HEK293T (cell line): ENCODE measurements around the gene HIC1.

ENCODE experiments used
- CTCF ChIA-PET: fragments of 350-600 bp; formaldehyde crosslinking; extraction: SDS; loops from one replicate; lab custom pipeline; 2021; ENCODE audit warnings: antibody characterized with exemption, inconsistent platforms; lab: Yijun Ruan, JAX
- POLR2A ChIA-PET: fragments of 350-600 bp; formaldehyde crosslinking; extraction: SDS; loops from one replicate; lab custom pipeline; 2020; ENCODE audit warnings: antibody characterized with exemption, inconsistent platforms; lab: Yijun Ruan, JAX
- DNase-seq: peaks from one replicate; pipeline ENCODE4 v3.0.0; 2012; ENCODE audit warnings: mixed read lengths; ENCODE audit errors: extremely low spot score
- ARNT ChIP-seq: fragments of 450-650 bp; IDR thresholded peaks from 2 replicates; pipeline ENCODE4 v1.6.1; 2017; ENCODE audit warnings: mild to moderate bottlenecking
- BHLHE40 ChIP-seq: fragments of 450-650 bp; IDR thresholded peaks from 2 replicates; pipeline ENCODE4 v1.6.1; 2016; ENCODE audit warnings: mild to moderate bottlenecking, moderate library complexity, borderline replicate concordance
- CTBP1 ChIP-seq: fragments of 450-650 bp; IDR thresholded peaks from 2 replicates; pipeline ENCODE4 v1.6.1; 2016; ENCODE audit warnings: borderline replicate concordance
- ELF4 ChIP-seq: fragments of 450-650 bp; IDR thresholded peaks from 2 replicates; pipeline ENCODE4 v1.6.1; 2017; ENCODE audit warnings: antibody characterized with exemption
- FOXA1 ChIP-seq: fragments of 450-650 bp; IDR thresholded peaks from 2 replicates; pipeline ENCODE4 v1.6.1; 2016; ENCODE audit warnings: mild to moderate bottlenecking
- FOXK2 ChIP-seq: fragments of 450-650 bp; IDR thresholded peaks from 2 replicates; pipeline ENCODE4 v1.6.1; 2016; ENCODE audit warnings: mild to moderate bottlenecking
- FOXM1 ChIP-seq: fragments of 450-650 bp; IDR thresholded peaks from 2 replicates; pipeline ENCODE4 v1.6.1; 2017; ENCODE audit warnings: mild to moderate bottlenecking, borderline replicate concordance
- HDGF ChIP-seq: fragments of 450-650 bp; IDR thresholded peaks from 2 replicates; pipeline ENCODE4 v1.6.1; 2017; ENCODE audit warnings: antibody characterized with exemption, borderline replicate concordance
- L3MBTL2 ChIP-seq: fragments of 450-650 bp; conservative IDR thresholded peaks from 2 replicates; pipeline ENCODE4 v1.6.1; 2016; ENCODE audit warnings: mild to moderate bottlenecking
- LEF1 ChIP-seq: fragments of 450-650 bp; IDR thresholded peaks from 2 replicates; pipeline ENCODE4 v1.6.1; 2017; ENCODE audit warnings: mild to moderate bottlenecking, borderline replicate concordance
- NFRKB ChIP-seq: fragments of 450-650 bp; IDR thresholded peaks from 2 replicates; pipeline ENCODE4 v1.6.1; 2016; ENCODE audit warnings: mild to moderate bottlenecking, moderate library complexity
- PKNOX1 ChIP-seq: fragments of 450-650 bp; IDR thresholded peaks from 2 replicates; pipeline ENCODE4 v1.6.1; 2016
- SP1 ChIP-seq: fragments of 450-650 bp; IDR thresholded peaks from 2 replicates; pipeline ENCODE4 v1.6.1; 2017
- SUZ12 ChIP-seq: fragments of 450-650 bp; IDR thresholded peaks from 2 replicates; pipeline ENCODE4 v1.6.1; 2016; ENCODE audit warnings: mild to moderate bottlenecking
- TARDBP ChIP-seq: fragments of 450-650 bp; IDR thresholded peaks from 2 replicates; pipeline ENCODE4 v1.6.1; 2016
- ZNF384 ChIP-seq: fragments of 450-650 bp; IDR thresholded peaks from 2 replicates; pipeline ENCODE4 v1.6.1; 2016

Gene HIC1

GRCh38 chr17:2034806-2035540 is 19.9 kb upstream of the HIC1 start:
- TF ChIP-seq NFRKB (no peak), FOXK2 (no peak), TARDBP (no peak), HDGF (no peak), FOXM1 (no peak), BHLHE40 (no peak), ARNT (no peak), ELF4 (no peak), L3MBTL2 (no peak), CTBP1 (no peak), SP1 (no peak)
- POLR2A ChIA-PET = interaction anchor here (1.0 kb wide), 1 partner anchor 116 kb away, joined by 3 read pairs; no protein-coding TSS in a partner anchor
- CTCF ChIA-PET = no interaction called here
- no peak for DNase-seq

GRCh38 chr17:2035541-2036488 is 19.1 kb upstream of the HIC1 start:
- DNase-seq = no peak
- no peak for TF ChIP-seq PKNOX1
- TF ChIP-seq L3MBTL2 = no peak
- TF ChIP-seq FOXK2 = no peak
- no peak for TF ChIP-seq SUZ12
- no peak for TF ChIP-seq TARDBP
- no peak for TF ChIP-seq SP1
- TF ChIP-seq HDGF = no peak
- no peak for TF ChIP-seq FOXA1
- no peak for TF ChIP-seq CTBP1
- no peak for TF ChIP-seq ELF4
- POLR2A ChIA-PET = interaction anchor here (1.0 kb wide), 1 partner anchor 116 kb away, joined by 3 read pairs; no protein-coding TSS in a partner anchor
- CTCF ChIA-PET = no interaction called here

GRCh38 chr17:2037155-2037554 is 17.7 kb upstream of the HIC1 start:
- no peak for DNase-seq
- TF ChIP-seq ELF4 = no peak
- no peak for TF ChIP-seq PKNOX1
- no peak for TF ChIP-seq NFRKB
- ChIA-PET CTCF (interaction anchor here (0.6 kb wide), 1 partner anchor 810 kb away, joined by 3 read pairs; no protein-coding TSS in a partner anchor), POLR2A (no interaction called here)

- no peak for TF ChIP-seq SUZ12
- TF ChIP-seq ZNF384 = no peak
- no peak for TF ChIP-seq L3MBTL2
- no peak for TF ChIP-seq PKNOX1
- no peak for TF ChIP-seq FOXA1
- TF ChIP-seq LEF1 = no peak
- no peak for TF ChIP-seq SP1
- TF ChIP-seq CTBP1 = no peak
- no peak for TF ChIP-seq FOXM1
- no peak for TF ChIP-seq ARNT
- TF ChIP-seq BHLHE40 = no peak
- DNase-seq = no peak
- ChIA-PET CTCF (interaction anchor here (0.5 to 1.6 kb wide), 2 partner anchors 125 to 132 kb away, joined by 6 to 9 read pairs; no protein-coding TSS in a partner anchor), POLR2A (interaction anchor here (1.6 kb wide), 1 partner anchor 10 kb away, joined by 5 read pairs; no protein-coding TSS in a partner anchor)
These were observed 14.6 kb upstream of the HIC1 start for GRCh38 chr17:2040219-2040827.

- POLR2A ChIA-PET = interaction anchor here (1.6 kb wide), 1 partner anchor 9 kb away, joined by 5 read pairs; no protein-coding TSS in a partner anchor
These were observed 13.9 kb upstream of the HIC1 start for GRCh38 chr17:2040942-2041560.

More at GRCh38 chr17:2040942-2041560, 13.9 kb upstream of the HIC1 start:
- no peak for DNase-seq
- CTCF ChIA-PET = interaction anchor here (0.5 to 1.6 kb wide), 2 partner anchors 126 to 132 kb away, joined by 6 to 9 read pairs; no protein-coding TSS in a partner anchor
- no peak for TF ChIP-seq LEF1
- TF ChIP-seq ZNF384 = no peak
- TF ChIP-seq HDGF = no peak
- no peak for TF ChIP-seq TARDBP
- TF ChIP-seq FOXA1 = no peak
- no peak for TF ChIP-seq ELF4
- no peak for TF ChIP-seq ARNT
- no peak for TF ChIP-seq NFRKB
- TF ChIP-seq FOXM1 = no peak
